Endothelial cell of umbilical vein (primary cell): ENCODE results near the gene RAPGEF4. TPM values are rescaled to one million over a fixed set of nuclear protein-coding genes. Genes with fewer than 3 reads are reported as not detected.

Experiments used
- BruUV-seq: library from RNA; stranded (reverse); fragments of 400-500 nt; replicated peaks from 2 replicates; lab custom pipeline; 2021; lab: Mats Ljungman, UMichigan
- CTCF ChIA-PET: fragments of 300-600, 350-600 bp; sonication (Branson Sonifier 250); formaldehyde crosslinking; loops from one replicate; lab custom pipeline; 2021; ENCODE audit warnings: antibody characterized with exemption, inconsistent platforms; lab: Charles Lee
- POLR2A ChIA-PET: fragments of 300-600, 350-600 bp; sonication (Branson Sonifier 250); formaldehyde crosslinking; loops from one replicate; lab custom pipeline; 2021; ENCODE audit warnings: antibody characterized with exemption, inconsistent platforms; lab: Charles Lee
- DNase-seq: peaks from one replicate; pipeline ENCODE4 v3.0.0-alpha.2; 2011; ENCODE audit warnings: low read depth, low spot score
- FAIRE-seq: peaks from 2 replicates; lab custom pipeline; 2011; peaks lifted over from hg19 to GRCh38; lab: Jason Lieb, UNC
- H2AFZ ChIP-seq: 2 replicates; pipeline ENCODE4 v1.6.0; 2012; ENCODE audit warnings: low read depth, low read length, control low read depth, inconsistent platforms
- H3K27ac ChIP-seq: 2 replicates; pipeline ENCODE4 v1.5.1; 2011; ENCODE audit warnings: low read depth, mild to moderate bottlenecking, control low read depth, low read length, moderate library complexity; ENCODE audit not compliant: insufficient read depth
- H3K27me3 ChIP-seq, 2 experiments: 2 replicates each; pipeline versions ENCODE4 v1.6.0 to v1.6.1; 2011; ENCODE audit warnings: low read length in 2 of 2, mixed read lengths in 1 of 2; ENCODE audit not compliant: control insufficient read depth in 2 of 2, insufficient read depth in 2 of 2
- H3K36me3 ChIP-seq, 2 experiments: 2 replicates in 1 of 2; 3 replicates in 1 of 2; pipeline ENCODE4 v1.5.1; 2011; ENCODE audit warnings: low read length in 2 of 2, mild to moderate bottlenecking in 1 of 2, moderate library complexity in 1 of 2; ENCODE audit not compliant: control insufficient read depth in 2 of 2, insufficient read depth in 2 of 2; ENCODE audit errors: extremely low read depth in 1 of 2
- H3K4me1 ChIP-seq: 3 replicates; pipeline ENCODE4 v1.5.1; 2011; ENCODE audit warnings: mild to moderate bottlenecking, low read length; ENCODE audit not compliant: control insufficient read depth, insufficient read depth; ENCODE audit errors: extremely low read depth
- H3K4me2 ChIP-seq: 2 replicates; pipeline ENCODE4 v1.6.1; 2011; ENCODE audit warnings: low read length, control low read depth, mixed read lengths; ENCODE audit not compliant: insufficient read depth
- H3K4me3 ChIP-seq, 3 experiments: fragments of 200-600 bp in 1 of 3; sonication (generic), shearing (Covaris generic) in 1 of 3; replicated peaks in 1 of 3; 2 replicates each; pipeline ENCODE4 v1.5.1; 2011 to 2016; ENCODE audit warnings: control low read depth in 3 of 3, low read length in 3 of 3, mild to moderate bottlenecking in 2 of 3, inconsistent platforms in 1 of 3, low read depth in 1 of 3, moderate library complexity in 1 of 3; ENCODE audit not compliant: insufficient read depth in 1 of 3
- H3K79me2 ChIP-seq: 2 replicates; pipeline ENCODE4 v1.6.0; 2012; ENCODE audit warnings: low read length, inconsistent platforms; ENCODE audit not compliant: control insufficient read depth, insufficient read depth
- H3K9ac ChIP-seq: replicated peaks from 2 replicates; pipeline ENCODE3; 2011; ENCODE audit warnings: low read length, control low read depth; ENCODE audit not compliant: insufficient read depth; ENCODE audit errors: extremely low read depth
- H3K9me1 ChIP-seq: replicated peaks from 3 replicates; pipeline ENCODE4 v1.6.0; 2011; ENCODE audit warnings: mild to moderate bottlenecking, low read length; ENCODE audit not compliant: control insufficient read depth, insufficient read depth; ENCODE audit errors: extremely low read depth
- H3K9me3 ChIP-seq: replicated peaks from 2 replicates; pipeline ENCODE4 v1.5.1; 2012; ENCODE audit warnings: low read length, inconsistent platforms; ENCODE audit not compliant: control insufficient read depth, insufficient read depth
- H4K20me1 ChIP-seq: replicated peaks from 2 replicates; pipeline ENCODE3; 2011; ENCODE audit warnings: mild to moderate bottlenecking, low read length; ENCODE audit not compliant: control insufficient read depth, insufficient read depth; ENCODE audit errors: extremely low read depth
- CTCF ChIP-seq, 2 donors: IDR thresholded peaks; 1 replicate in 1 of 2; 2 replicates in 1 of 2; pipeline ENCODE4 v1.5.1; 2011; ENCODE audit warnings: low read length in 2 of 2, mild to moderate bottlenecking in 2 of 2, moderate library complexity in 2 of 2, control low read depth in 1 of 2, inconsistent platforms in 1 of 2, low read depth in 1 of 2; ENCODE audit not compliant: insufficient read depth in 1 of 2; ENCODE audit errors: extremely low read depth in 1 of 2
- EZH2 ChIP-seq: IDR thresholded peaks from 2 replicates; pipeline ENCODE4 v1.6.1; 2012; ENCODE audit warnings: borderline replicate concordance, low read depth, mild to moderate bottlenecking, moderate library complexity, low read length, inconsistent platforms; ENCODE audit not compliant: severe bottlenecking
- FOS ChIP-seq: IDR thresholded peaks from 2 replicates; pipeline ENCODE4 v1.6.1; 2011; ENCODE audit warnings: mild to moderate bottlenecking, low read length, moderate library complexity, borderline replicate concordance; ENCODE audit not compliant: insufficient read depth
- GATA2 ChIP-seq: IDR thresholded peaks from 2 replicates; pipeline ENCODE4 v1.7.0; 2011; ENCODE audit warnings: low read depth, mild to moderate bottlenecking, moderate library complexity, mixed read lengths, low read length; ENCODE audit not compliant: insufficient read length, insufficient read depth
- JUN ChIP-seq: IDR thresholded peaks from 2 replicates; pipeline ENCODE4 v1.6.1; 2011; ENCODE audit warnings: borderline replicate concordance, low read depth; ENCODE audit not compliant: insufficient read length, insufficient read depth
- MYC ChIP-seq: IDR thresholded peaks from one replicate; pipeline ENCODE4 v1.6.1; 2011; ENCODE audit warnings: mild to moderate bottlenecking, low read depth, low read length
- POLR2A ChIP-seq: IDR thresholded peaks from 2 replicates; pipeline ENCODE4 v1.6.1; 2012; ENCODE audit warnings: low read depth, mild to moderate bottlenecking, control low read depth, low read length
- POLR2AphosphoS5 ChIP-seq: IDR thresholded peaks from 2 replicates; pipeline ENCODE4 v1.6.1; 2012; ENCODE audit warnings: low read depth, mild to moderate bottlenecking, control low read depth, low read length, moderate library complexity; ENCODE audit not compliant: insufficient read depth
- dilution Hi-C: fragments of 300-500 bp; cut with MboI; formaldehyde crosslinking; loops from one replicate; pipeline ENCODE4 v1.15.0; 2019; ENCODE audit warnings: low sequenced_read_pairs; ENCODE audit not compliant: extremely low pct_ligation_motif_present
- intact Hi-C: fragments of 100-400 bp; cut with micrococcal nuclease; formaldehyde crosslinking; loops from one replicate; pipeline ENCODE4 v1.10.0; 2022
- polyA plus RNA-seq, 4 experiments: library from polyadenylated mRNA; depleted of rRNA in 3 of 4; stranded (reverse) in 3 of 4; unstranded in 1 of 4; fragments of >200 nt; gene quantifications; 2 replicates each; pipeline versions ENCODE4 v1.2.1 to v1.2.3, GENCODE V29; 2011 to 2012; ENCODE audit warnings: missing spikeins in 1 of 4
- total RNA-seq: library from RNA; stranded (reverse); gene quantifications from 2 replicates; pipeline ENCODE4 v1.2.3, GENCODE V29; 2021
- TF ChIP-seq, protein P1 (sequence below): IDR thresholded peaks from 2 replicates; pipeline ENCODE4 v1.6.1; 2011; ENCODE audit not compliant: insufficient read depth, insufficient read length

RAPGEF4 gene
- total and polyA plus RNA-seq, 2 donors (not counting 3 experiments of a cell fraction or from before 2014, with no cell fraction given): 7.2 to 9.2 TPM

- Histone ChIP-seq H3K36me3 (no peaks in the 10 kb centered on the region), H3K27me3 (no peaks in the 10 kb centered on the region), H4K20me1 (no peaks in the 10 kb centered on the region), H3K4me2 (no peak overlapping the region), H3K9me3 (no peaks in the 10 kb centered on the region), H3K79me2 (no peaks in the 10 kb centered on the region), H3K27ac (no peak overlapping the region), H2AFZ (no peak overlapping the region), H3K9ac (no peak overlapping the region), H3K9me1 (no peaks in the 10 kb centered on the region), H3K4me3 (no peak overlapping the region), H3K4me1 (no peaks in the 10 kb centered on the region)
- TF ChIP-seq POLR2A (no peak), EZH2 (no peak), CTCF (IDR thresholded peaks at IDR 0.05; ENCODE audit: extremely low read depth in 1 of 2, insufficient read depth in 1 of 2, low read depth in 1 of 2, low read length in 2 of 2) (no peak)
- CTCF ChIA-PET: interaction anchor here (1.2 to 1.7 kb wide), 3 partner anchors 18 to 74 kb away, joined by 3 to 7 read pairs (median 4); no protein-coding TSS in a partner anchor
- no peak for FAIRE-seq
- BruUV-seq: no TSS peak
- dilution Hi-C loops (no loop called here), intact Hi-C loops (no loop called here)
- no peak for DNase-seq
- POLR2A ChIA-PET: no interaction called here
These were observed 218.6 kb downstream of the RAPGEF4 start for GRCh38 chr2:172953970-172954852.

- DNase-seq: no peak
- TF ChIP-seq FOS: no peak
- TF ChIP-seq CTCF (IDR thresholded peaks at IDR 0.05; ENCODE audit: extremely low read depth in 1 of 2, insufficient read depth in 1 of 2, low read depth in 1 of 2, low read length in 2 of 2): no peak
- TF ChIP-seq GATA2: no peak
- TF ChIP-seq EZH2: no peak
- TF ChIP-seq JUN: no peak
- TF ChIP-seq MYC: no peak
- TF ChIP-seq, protein P1, sequence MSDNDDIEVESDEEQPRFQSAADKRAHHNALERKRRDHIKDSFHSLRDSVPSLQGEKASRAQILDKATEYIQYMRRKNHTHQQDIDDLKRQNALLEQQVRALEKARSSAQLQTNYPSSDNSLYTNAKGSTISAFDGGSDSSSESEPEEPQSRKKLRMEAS: no peak
- no peak for TF ChIP-seq POLR2AphosphoS5
- TF ChIP-seq POLR2A: no peak
- dilution Hi-C loops: no loop called here
- ChIA-PET CTCF (no interaction called here), POLR2A (no interaction called here)
- intact Hi-C loops: no loop called here
- no peaks in the 10 kb centered on the region for H3K36me3 ChIP-seq
- H2AFZ ChIP-seq: no peak overlapping the region
- H3K9ac ChIP-seq: no peak overlapping the region
- no peak overlapping the region for H3K4me2 ChIP-seq
- no TSS peak for BruUV-seq
- H3K4me3 ChIP-seq: no peak overlapping the region
- no peaks in the 10 kb centered on the region for H3K4me1 ChIP-seq
- no peak for FAIRE-seq
- no peaks in the 10 kb centered on the region for H3K27me3 ChIP-seq
- no peaks in the 10 kb centered on the region for H3K9me1 ChIP-seq
- no peaks in the 10 kb centered on the region for H3K9me3 ChIP-seq
- no peaks in the 10 kb centered on the region for H4K20me1 ChIP-seq
- no peaks in the 10 kb centered on the region for H3K79me2 ChIP-seq
- H3K27ac ChIP-seq: no peak overlapping the region
These were observed 219.9 kb downstream of the RAPGEF4 start for GRCh38 chr2:172955587-172955986.
